ENCODE measurements around the gene ATRAID.

DNA sequence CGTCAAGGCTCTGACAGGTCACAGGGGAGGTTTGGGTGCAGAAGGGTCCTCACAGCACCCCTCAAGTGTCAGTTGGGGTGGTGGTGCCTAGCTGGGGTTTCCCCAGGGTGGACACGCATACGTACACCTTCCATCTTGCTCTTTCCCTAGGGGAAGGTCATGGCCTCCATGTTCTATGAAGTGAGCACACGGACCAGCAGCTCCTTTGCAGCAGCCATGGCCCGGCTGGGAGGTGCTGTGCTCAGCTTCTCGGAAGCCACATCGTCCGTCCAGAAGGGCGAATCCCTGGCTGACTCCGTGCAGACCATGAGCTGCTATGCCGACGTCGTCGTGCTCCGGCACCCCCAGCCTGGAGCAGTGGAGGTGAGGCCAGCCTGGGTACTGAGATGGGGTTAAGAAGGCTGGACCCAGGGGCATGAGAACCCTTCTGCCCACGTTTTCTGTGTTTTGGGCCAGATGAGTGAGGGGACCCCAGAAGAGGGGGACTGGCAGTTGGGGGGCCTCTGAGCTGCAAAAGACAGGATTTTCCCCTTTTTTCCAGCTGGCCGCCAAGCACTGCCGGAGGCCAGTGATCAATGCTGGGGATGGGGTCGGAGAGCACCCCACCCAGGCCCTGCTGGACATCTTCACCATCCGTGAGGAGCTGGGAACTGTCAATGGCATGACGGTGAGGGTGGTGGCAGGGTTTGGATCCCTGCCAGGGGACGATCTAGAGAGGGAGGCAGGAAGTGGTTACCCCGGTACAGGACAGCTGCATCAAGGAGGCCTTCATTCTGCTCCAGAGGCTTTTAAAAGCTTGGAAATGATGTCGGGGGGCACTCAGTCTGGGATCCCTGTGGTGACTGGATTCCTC is 30.1 kb downstream of the ATRAID start:
- TF ChIP-seq, protein P1, sequence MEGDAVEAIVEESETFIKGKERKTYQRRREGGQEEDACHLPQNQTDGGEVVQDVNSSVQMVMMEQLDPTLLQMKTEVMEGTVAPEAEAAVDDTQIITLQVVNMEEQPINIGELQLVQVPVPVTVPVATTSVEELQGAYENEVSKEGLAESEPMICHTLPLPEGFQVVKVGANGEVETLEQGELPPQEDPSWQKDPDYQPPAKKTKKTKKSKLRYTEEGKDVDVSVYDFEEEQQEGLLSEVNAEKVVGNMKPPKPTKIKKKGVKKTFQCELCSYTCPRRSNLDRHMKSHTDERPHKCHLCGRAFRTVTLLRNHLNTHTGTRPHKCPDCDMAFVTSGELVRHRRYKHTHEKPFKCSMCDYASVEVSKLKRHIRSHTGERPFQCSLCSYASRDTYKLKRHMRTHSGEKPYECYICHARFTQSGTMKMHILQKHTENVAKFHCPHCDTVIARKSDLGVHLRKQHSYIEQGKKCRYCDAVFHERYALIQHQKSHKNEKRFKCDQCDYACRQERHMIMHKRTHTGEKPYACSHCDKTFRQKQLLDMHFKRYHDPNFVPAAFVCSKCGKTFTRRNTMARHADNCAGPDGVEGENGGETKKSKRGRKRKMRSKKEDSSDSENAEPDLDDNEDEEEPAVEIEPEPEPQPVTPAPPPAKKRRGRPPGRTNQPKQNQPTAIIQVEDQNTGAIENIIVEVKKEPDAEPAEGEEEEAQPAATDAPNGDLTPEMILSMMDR (conservative IDR thresholded peaks at IDR 0.05; ENCODE audit: low read depth in 2 of 2) = no peak
- no peak for TF ChIP-seq STAT1 (IDR thresholded peaks at IDR 0.05; ENCODE audit: unreplicated experiment)
- TF ChIP-seq EZH2 (IDR thresholded peaks at IDR 0.05; ENCODE audit: low read depth, unreplicated experiment) = no peak
- TF ChIP-seq, protein P2, sequence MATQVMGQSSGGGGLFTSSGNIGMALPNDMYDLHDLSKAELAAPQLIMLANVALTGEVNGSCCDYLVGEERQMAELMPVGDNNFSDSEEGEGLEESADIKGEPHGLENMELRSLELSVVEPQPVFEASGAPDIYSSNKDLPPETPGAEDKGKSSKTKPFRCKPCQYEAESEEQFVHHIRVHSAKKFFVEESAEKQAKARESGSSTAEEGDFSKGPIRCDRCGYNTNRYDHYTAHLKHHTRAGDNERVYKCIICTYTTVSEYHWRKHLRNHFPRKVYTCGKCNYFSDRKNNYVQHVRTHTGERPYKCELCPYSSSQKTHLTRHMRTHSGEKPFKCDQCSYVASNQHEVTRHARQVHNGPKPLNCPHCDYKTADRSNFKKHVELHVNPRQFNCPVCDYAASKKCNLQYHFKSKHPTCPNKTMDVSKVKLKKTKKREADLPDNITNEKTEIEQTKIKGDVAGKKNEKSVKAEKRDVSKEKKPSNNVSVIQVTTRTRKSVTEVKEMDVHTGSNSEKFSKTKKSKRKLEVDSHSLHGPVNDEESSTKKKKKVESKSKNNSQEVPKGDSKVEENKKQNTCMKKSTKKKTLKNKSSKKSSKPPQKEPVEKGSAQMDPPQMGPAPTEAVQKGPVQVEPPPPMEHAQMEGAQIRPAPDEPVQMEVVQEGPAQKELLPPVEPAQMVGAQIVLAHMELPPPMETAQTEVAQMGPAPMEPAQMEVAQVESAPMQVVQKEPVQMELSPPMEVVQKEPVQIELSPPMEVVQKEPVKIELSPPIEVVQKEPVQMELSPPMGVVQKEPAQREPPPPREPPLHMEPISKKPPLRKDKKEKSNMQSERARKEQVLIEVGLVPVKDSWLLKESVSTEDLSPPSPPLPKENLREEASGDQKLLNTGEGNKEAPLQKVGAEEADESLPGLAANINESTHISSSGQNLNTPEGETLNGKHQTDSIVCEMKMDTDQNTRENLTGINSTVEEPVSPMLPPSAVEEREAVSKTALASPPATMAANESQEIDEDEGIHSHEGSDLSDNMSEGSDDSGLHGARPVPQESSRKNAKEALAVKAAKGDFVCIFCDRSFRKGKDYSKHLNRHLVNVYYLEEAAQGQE (IDR thresholded peaks at IDR 0.05; ENCODE audit: unreplicated experiment) = no peak
- TF ChIP-seq CREB1 (CRISPR knock-in tag; IDR thresholded peaks at IDR 0.05; ENCODE audit: low read depth) = no peak
- TF ChIP-seq, protein P3, sequence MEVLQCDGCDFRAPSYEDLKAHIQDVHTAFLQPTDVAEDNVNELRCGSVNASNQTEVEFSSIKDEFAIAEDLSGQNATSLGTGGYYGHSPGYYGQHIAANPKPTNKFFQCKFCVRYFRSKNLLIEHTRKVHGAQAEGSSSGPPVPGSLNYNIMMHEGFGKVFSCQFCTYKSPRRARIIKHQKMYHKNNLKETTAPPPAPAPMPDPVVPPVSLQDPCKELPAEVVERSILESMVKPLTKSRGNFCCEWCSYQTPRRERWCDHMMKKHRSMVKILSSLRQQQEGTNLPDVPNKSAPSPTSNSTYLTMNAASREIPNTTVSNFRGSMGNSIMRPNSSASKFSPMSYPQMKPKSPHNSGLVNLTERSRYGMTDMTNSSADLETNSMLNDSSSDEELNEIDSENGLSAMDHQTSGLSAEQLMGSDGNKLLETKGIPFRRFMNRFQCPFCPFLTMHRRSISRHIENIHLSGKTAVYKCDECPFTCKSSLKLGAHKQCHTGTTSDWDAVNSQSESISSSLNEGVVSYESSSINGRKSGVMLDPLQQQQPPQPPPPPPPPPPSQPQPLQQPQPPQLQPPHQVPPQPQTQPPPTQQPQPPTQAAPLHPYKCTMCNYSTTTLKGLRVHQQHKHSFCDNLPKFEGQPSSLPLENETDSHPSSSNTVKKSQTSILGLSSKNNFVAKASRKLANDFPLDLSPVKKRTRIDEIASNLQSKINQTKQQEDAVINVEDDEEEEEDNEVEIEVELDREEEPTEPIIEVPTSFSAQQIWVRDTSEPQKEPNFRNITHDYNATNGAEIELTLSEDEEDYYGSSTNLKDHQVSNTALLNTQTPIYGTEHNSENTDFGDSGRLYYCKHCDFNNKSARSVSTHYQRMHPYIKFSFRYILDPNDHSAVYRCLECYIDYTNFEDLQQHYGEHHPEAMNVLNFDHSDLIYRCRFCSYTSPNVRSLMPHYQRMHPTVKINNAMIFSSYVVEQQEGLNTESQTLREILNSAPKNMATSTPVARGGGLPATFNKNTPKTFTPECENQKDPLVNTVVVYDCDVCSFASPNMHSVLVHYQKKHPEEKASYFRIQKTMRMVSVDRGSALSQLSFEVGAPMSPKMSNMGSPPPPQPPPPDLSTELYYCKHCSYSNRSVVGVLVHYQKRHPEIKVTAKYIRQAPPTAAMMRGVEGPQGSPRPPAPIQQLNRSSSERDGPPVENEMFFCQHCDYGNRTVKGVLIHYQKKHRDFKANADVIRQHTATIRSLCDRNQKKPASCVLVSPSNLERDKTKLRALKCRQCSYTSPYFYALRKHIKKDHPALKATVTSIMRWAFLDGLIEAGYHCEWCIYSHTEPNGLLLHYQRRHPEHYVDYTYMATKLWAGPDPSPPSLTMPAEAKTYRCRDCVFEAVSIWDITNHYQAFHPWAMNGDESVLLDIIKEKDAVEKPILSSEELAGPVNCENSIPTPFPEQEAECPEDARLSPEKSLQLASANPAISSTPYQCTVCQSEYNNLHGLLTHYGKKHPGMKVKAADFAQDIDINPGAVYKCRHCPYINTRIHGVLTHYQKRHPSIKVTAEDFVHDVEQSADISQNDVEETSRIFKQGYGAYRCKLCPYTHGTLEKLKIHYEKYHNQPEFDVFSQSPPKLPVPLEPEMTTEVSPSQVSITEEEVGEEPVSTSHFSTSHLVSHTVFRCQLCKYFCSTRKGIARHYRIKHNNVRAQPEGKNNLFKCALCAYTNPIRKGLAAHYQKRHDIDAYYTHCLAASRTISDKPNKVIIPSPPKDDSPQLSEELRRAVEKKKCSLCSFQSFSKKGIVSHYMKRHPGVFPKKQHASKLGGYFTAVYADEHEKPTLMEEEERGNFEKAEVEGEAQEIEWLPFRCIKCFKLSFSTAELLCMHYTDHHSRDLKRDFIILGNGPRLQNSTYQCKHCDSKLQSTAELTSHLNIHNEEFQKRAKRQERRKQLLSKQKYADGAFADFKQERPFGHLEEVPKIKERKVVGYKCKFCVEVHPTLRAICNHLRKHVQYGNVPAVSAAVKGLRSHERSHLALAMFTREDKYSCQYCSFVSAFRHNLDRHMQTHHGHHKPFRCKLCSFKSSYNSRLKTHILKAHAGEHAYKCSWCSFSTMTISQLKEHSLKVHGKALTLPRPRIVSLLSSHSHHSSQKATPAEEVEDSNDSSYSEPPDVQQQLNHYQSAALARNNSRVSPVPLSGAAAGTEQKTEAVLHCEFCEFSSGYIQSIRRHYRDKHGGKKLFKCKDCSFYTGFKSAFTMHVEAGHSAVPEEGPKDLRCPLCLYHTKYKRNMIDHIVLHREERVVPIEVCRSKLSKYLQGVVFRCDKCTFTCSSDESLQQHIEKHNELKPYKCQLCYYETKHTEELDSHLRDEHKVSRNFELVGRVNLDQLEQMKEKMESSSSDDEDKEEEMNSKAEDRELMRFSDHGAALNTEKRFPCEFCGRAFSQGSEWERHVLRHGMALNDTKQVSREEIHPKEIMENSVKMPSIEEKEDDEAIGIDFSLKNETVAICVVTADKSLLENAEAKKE (CRISPR knock-in tag; IDR thresholded peaks at IDR 0.05) = no peak
- no peak for TF ChIP-seq POLR2AphosphoS5 (IDR thresholded peaks at IDR 0.05; ENCODE audit: low read depth)
- TF ChIP-seq ZNF114 (CRISPR knock-in tag; IDR thresholded peaks at IDR 0.05) = no peak
- TF ChIP-seq ZNF331 (CRISPR knock-in tag; IDR thresholded peaks at IDR 0.05; ENCODE audit: low read depth) = no peak

All from GM23338 (cell line).